ENCODE data around the gene PDPK1. TPM values are rescaled to one million over a fixed set of nuclear protein-coding genes. Genes with fewer than 3 reads are reported as not detected.

PDPK1 gene
- 10 to 100 TPM; 35.3 to 40.4 (median 39.0) TPM for total RNA-seq

- no peak for TF ChIP-seq CTCF (IDR thresholded peaks at IDR 0.05)
- TF ChIP-seq POLR2A (IDR thresholded peaks at IDR 0.05), result no peak
- peak; percentile 91 to 98 for DNase-seq (ENCODE audit: low spot score in 2 of 2)
- intact Hi-C loops (cut with DNase I; ENCODE audit: low total_unique reads), result no loop called here
- H3K4me3 ChIP-seq (ENCODE audit: low read depth, poor library complexity, severe bottlenecking), result peak within 1 kb of the TSS; percentile 40
- 0% methylated on average over 13 to 35 of the region's 126 CpGs for WGBS, 2 donors
Measured at GRCh38 chr16:2537451-2538379, at the start of gene PDPK1. Gene PDPK1 (plus strand): TSS chr16:2538021. CDS start chr16:2538113, 92 bp downstream.

GRCh38 chr16:2489581-2489980 lies 48.2 kb upstream of the PDPK1 start:
- DNase-seq (ENCODE audit: low spot score in 2 of 2), result no peak
- no peak overlapping the region for H3K4me3 ChIP-seq (ENCODE audit: low read depth, poor library complexity, severe bottlenecking)
- intact Hi-C loops (cut with DNase I; ENCODE audit: low total_unique reads), result no loop called here
- TF ChIP-seq POLR2A (IDR thresholded peaks at IDR 0.05), result no peak
- TF ChIP-seq CTCF (IDR thresholded peaks at IDR 0.05), result no peak
- WGBS, 2 donors, result 90% methylated on average over 14 to 16 of the region's 16 CpGs

- no peak overlapping the region for H3K4me3 ChIP-seq (ENCODE audit: low read depth, poor library complexity, severe bottlenecking)
Measured at GRCh38 chr16:2490190-2491105, 47.4 kb upstream of the PDPK1 start.

GRCh38 chr16:2492292-2492691 lies 45.5 kb upstream of the PDPK1 start:
- H3K4me3 ChIP-seq (ENCODE audit: low read depth, poor library complexity, severe bottlenecking), result no peak overlapping the region
- TF ChIP-seq POLR2A (IDR thresholded peaks at IDR 0.05), result no peak
- no peak for TF ChIP-seq CTCF (IDR thresholded peaks at IDR 0.05)
- 93 to 94% methylated on average over 13 of the region's 13 CpGs for WGBS, 2 donors
- intact Hi-C loops (cut with DNase I; ENCODE audit: low total_unique reads), result no loop called here
- DNase-seq (ENCODE audit: low spot score in 2 of 2), result no peak

More at GRCh38 chr16:2490190-2491105, 47.4 kb upstream of the PDPK1 start:
- no peak for DNase-seq (ENCODE audit: low spot score in 2 of 2)
- TF ChIP-seq CTCF (IDR thresholded peaks at IDR 0.05) (no peak), POLR2A (IDR thresholded peaks at IDR 0.05) (no peak)
- WGBS, 2 donors, result 93% methylated on average over 22 to 23 of the region's 23 CpGs
- intact Hi-C loops (cut with DNase I; ENCODE audit: low total_unique reads), result no loop called here

- DNase-seq (ENCODE audit: low spot score in 2 of 2), result no peak
- intact Hi-C loops (cut with DNase I; ENCODE audit: low total_unique reads), result no loop called here
- H3K4me3 ChIP-seq (ENCODE audit: low read depth, poor library complexity, severe bottlenecking), result no peak overlapping the region
- TF ChIP-seq CTCF (IDR thresholded peaks at IDR 0.05) (no peak), POLR2A (IDR thresholded peaks at IDR 0.05) (no peak)
- WGBS, 2 donors, result 88 to 89% methylated on average over 6 of the region's 6 CpGs
Measured at GRCh38 chr16:2493605-2494004, 44.2 kb upstream of the PDPK1 start.

All from lower leg skin (tissue), 4 donors.